NCI-H1694 treated with DMSO at 0.1 percent for 48 hours (cell line): Measurements from ENCODE around the gene THAP12.

Experiments used
- DNase-seq: peaks from one replicate; lab custom pipeline; 2025; lab: John Stamatoyannopoulos, UW

THAP12 gene

DNA sequence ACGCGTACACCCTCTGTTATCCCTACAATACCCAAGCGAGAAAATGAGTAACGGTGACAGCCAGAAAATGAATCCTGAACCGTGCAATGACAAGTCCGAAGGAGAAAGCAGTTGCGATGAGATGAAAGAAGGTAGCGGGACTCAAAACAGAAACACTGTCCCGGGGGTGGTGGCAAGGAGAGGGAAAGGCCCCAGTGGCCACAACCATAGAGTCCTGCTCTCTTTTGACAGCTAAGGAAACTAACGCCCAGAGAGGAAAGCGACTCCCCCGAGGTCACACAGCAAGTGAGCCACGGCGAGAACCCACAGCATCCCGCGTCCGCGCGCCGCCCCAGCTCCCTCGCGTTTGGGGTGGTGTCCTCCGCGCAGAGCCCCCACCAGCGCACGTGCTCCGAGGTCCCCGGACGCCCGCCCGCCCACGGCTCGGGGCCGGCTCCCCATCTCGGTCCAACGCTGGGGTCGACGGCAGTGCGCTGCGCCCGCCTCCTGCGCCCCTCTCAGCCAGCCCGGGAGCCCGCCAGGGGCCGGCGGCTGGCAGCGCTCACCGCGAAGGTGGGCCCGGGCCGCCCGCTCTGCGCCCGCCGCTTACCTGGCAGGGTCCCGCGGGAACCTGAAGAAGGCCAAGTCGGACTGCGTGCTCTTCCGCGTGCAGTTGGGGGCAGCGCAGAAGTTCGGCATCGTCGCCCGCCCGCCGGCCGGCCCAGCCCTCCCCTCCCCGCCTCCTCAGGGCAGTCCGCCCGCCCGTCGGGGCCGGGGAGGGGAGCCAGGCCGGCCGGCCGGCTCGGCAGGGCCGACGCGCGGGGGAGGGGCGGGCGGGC, 564 bp downstream of the THAP12 start:
- no peak for DNase-seq

DNA sequence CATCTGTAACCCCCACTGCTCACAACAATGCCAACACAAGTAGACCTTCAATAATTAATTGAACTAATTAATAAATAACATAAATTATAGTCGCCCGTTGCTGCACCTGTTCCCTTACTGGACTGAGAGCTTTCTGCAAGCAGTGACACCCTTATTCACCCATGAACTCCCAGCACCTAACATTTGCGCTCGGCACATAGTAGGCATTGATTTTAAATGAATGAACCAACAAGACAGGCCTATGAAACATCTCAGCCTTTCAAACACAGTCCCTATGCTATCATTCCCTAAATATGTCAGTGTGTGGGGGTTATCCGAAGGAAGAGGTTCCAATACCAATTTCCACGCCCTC, 1.1 kb downstream of the THAP12 start:
- DNase-seq = no peak

DNA sequence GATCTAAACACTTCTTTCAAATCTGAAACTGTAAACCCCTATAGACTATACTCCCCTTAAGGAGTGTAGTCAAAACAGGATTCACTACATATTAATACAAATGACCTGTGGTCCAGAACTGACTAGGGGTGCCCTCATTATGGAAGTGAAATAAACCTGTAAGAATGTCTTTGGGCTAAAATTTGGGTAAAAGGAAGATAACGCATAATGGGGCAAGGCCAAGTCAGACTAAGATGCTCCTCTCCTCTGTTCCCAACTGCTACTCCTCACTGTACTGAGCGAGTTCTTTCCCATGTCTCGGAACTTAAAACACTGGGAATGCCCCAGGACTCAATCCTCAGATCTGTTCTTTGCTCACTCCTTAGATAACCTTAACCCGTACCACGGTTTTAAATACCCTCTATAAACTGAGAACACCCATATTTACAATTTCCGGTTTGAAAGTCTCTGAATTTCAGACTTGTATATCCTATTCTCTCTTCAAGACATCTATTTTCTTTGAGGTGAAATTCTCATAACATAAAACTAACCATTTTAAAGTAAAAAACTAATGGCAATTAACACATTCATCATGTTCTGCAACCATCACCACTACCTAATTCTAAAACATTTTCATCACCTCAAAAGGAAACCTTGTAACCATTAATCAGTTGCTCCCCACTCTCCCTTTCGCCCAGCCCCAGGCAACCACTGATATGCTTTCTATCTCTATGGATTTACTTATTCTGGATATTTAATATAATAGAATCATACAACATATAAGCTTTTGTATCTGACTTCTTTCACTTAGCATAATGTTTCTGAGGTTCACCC, 4.0 kb downstream of the THAP12 start:
- DNase-seq = no peak

DNA sequence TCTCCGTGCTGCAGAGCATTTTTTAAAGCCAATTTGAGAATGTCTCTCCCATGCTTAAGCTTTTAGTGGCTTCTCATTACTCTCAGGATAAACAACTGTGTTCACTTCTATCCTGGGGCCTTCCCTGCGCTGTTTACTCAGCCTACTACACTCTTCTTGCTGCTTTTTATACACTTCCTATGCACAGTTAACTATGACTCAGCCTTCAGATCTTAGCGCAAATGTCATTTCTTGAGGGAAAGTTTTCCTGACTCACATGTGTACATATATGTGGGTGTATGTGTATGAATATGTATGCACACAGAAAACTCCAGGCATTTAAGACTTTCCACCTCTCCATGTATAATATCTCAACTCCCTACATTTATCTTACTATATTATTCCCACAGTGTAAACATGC, 9.8 kb downstream of the THAP12 start:
- DNase-seq = no peak

DNA sequence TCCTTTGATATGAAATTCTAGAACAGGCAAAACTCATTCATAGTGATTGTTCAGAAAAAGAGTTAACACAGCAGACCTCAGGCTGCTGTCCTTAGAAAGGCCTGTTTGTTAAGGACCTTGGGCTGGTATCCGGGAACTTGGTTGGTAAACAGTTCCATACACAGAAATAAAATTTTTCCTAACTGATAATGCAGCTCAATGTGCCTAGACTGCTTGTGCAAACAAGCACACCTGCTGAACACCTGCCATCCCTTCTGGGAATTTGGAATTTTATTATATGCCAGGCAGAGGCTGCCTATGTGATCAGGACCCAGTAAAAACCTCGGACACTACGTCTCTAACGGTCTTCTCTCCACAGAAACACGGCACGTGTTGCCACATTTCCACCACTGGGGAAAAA, 11.5 kb downstream of the THAP12 start:
- DNase-seq = no peak

DNA sequence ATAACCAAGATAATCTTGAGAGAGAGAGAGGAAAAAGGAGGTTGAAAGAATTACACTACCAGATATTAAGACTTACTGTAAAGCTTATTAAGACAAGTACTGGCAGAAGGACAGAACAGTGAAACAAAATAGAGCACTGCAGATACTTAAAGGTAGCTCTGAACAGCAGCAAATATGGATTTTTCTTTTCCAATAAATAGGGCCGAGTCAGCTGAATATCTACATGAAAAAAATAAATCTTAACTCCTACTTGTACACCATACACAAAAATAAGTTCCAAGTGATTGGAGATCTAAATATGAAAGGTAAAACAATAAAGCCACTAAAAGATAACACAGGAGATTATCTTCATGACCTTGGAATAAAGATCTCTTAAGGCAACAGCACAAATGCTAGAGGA, 12.4 kb downstream of the THAP12 start:
- no peak for DNase-seq

DNA sequence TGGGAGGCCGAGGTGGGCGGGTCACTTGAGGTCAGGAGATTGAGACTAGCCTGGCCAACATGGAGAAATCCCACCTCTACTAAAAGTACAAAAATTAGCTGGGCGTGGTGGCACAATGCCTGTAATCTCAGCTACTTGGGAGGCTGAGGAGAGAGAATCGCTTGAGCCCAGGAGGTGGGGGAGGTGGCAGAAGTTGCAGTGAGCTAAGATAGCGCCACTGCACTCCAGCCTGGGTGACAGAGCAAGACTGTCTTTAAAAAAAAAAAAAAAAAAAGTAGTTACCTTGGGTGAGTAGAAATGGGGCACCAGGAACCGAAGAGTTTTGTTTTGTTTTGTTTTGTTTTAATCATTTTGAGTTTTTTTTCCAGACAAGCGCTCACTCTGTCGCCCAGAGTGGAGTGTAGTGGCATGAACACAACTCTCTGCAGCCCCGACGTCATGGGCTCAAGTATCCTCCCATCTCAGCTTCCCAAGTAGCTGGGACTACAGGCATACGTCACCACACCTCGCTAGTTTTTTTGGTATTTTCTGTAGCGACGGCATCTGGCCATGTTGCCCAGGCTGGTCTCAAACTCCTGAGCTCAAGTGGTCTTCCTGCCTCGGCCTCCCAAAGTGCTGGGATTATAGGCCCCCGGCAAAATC, 15.8 kb downstream of the THAP12 start:
- DNase-seq = no peak

DNA sequence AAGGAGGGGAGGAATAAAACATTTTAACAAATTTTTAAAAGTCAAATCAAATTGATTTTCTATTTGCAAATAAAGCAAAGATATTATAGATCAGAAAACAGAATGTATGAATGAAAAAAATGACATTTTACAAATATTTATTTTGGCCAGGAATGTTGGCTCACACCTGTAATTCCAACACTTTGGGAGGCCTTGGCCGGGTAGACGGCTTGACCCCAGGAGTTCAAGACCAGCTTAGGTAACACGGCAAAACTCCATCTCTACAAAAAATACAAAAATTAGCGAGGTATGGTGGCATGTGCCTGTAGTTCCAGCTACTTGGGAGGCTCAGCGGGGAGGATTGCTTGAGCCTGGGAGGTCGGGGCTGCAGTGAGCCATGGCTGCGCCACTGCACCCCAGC, 18.2 kb downstream of the THAP12 start:
- DNase-seq = no peak

DNA sequence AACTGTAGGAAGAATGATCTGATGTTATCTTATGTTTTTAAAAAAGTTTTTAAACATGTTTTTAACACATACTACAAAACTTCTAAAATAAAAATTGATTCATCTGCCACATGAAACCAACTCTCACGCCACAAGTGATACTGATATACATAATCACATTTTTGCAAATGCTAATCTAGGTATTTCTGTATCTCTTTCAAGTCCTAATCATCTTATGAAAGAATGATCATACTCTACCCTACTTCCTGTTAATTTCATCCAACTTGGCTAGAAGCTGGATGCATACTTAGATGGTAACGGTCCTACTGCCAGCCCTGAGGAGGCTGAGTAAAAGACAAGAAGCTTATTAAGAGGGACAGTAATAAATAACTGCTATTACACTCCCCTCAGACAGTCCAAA, 19.2 kb downstream of the THAP12 start:
- no peak for DNase-seq

DNA sequence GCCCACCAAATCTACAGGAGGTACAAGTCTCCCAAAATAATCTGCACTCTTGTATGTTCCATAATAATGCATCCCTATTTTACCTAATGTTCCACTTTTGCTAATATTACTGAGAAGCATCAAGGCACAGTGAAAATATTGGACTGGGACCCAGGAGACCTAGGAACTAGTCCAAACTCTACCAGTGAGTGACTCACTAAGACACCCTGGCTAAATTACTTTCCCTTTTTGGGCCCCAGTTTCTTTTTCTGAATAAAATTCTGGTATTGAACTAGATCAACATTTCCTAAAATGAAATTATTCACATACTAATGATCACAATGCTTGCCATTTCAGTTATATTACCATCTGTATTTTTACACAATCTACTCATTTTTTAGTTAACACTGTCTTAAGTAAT, 19.6 kb downstream of the THAP12 start:
- DNase-seq = no peak

DNA sequence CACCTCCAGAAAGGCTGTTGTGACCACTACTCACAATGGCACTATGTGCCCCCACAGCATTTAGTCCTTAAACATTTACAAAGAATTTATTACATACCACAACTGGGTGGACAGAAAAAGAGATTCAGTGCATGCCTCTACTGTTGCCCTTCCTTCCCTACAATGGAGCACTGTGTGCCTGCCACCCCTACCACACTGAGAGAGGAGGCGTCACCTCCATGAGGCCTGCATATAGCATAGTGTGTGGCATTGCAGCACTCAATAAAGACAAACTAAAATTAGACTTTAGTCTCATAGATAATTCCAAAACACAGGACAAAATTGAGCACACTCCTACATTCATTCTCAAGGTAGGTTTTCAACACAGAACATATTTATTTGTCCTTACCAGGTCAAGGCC, 25.8 kb downstream of the THAP12 start:
- no peak for DNase-seq

DNA sequence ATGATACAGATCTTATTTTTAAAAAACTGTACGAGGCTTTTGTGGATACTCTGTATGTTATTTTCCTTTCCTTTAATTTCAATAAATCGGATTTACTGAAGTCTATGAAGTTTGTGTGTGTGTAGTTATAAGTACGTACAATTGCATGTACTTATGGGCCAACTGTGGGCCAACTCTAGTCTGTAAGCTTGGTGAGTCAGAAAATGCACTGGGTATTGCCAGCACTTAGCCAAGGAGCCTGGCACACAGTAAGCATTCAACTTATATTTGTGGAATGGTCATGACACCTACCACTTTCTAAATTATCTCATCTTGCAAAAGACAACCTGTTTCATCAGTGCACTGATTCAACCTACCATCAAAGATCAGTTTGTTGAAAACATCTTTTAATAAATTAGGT, 32.6 kb downstream of the THAP12 start:
- no peak for DNase-seq

DNA sequence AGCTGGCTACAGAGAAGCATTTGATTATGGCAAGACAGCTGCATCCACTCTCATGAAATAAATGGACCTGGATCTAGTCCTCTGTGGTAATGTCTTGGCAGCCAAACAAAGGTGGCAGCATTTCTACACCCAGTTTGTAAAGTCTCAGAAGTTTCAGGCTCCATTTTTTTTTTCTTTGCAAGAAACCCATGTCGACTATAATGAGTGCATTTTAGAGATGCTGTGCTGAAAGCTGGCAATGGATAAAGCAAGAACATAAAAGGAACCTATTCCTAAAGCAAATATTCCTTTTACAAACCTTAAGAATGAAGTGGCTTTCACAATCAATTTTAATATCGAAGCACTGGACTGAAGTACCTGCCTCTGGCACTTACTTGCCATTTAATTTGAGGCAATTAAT, 33.5 kb downstream of the THAP12 start:
- DNase-seq = no peak

DNA sequence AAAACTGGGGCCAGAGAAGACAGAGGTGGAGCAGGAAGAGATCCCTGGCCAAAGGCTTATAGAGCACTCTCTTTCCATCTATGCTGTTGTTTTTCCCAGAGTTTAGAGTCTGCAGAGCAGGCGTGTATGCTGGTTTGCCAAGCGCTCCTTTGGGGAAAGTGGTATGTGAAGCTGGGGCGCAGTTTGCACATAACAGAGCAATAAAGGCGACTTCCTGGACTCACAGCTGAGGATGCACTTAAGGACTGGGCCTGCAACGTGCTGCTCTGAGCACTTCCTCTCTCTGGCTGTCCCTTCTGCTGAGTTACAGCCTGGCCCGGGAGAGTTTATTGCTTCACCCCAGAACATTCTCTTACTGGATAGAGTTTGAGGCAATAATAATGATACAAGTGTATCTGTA, 41.7 kb downstream of the THAP12 start:
- DNase-seq = no peak

DNA sequence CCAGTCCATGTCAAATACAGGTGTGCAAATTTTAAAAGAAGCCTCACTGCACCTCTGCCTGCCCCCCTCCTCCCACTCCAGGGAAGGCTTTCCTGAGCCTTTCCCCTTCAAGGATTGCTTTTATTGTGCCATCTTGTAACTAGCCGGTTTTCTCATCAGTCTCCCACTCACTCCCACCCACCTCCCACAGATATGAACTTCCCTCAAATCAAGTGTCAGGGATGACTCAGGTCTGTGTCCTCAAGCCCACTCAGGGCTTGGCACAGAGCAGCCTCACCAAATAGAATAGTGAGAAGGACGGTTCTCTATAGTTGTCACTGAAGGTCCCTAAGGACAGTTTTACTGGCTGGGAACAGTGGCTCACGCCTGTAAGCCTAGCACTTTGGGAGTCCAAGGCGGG, 43.0 kb downstream of the THAP12 start:
- DNase-seq = no peak

DNA sequence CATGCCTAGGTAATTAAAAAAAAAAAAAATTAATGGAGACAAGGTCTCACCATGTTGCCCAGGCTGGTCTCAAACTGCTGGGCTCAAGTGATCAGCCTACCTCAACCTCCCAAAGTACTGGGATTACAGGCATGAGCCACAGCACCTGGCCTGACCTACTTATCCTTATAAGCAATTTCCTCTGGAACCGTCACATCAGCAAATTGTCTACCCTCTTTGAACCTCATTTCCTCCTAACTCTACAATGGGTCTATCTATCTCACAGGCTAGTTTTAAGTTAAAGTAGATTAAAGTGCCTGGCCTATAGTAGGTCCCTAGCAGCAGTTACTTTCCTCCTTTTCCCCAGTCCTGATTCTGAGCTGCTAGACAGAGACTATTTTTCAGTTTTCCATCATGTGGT, 43.5 kb downstream of the THAP12 start:
- DNase-seq = no peak

DNA sequence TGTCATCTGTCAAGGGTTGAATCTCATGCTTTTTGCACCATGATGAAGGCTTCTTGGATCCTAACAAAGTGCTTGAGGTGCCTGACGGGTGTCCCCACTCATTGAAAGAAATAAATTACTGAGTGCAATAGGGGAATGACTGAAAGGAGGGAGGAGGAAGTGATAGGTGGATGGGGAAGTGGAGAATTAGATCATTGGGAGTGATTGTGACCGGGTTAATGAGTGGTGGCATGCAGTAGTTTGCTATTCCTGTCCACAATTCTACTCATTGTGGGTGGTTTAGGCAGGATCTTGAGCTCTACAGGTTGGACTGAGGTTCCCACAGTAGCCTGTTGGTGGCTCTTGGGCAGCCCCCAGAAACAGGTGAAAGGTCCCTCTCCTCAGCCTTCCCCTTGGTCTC, 44.3 kb downstream of the THAP12 start:
- DNase-seq = no peak

DNA sequence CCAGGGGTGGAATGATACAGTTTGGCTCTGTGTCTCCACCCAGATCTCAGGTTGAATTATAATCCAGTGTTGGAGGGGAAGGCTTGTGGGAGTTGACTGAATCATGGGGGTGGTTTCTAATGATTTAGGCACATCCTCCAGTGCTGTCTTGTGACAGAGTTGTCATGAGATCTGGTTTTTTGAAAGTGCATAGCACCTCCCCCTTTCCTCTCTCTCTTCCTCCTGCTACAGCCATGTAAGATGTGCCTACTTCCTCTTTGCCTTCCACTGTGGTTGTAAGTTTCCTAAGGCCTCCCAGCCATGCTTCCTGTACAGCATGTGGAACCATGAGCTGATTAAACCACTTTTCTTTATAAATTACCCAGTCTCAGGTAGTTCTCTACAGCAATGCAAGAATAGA, 45.1 kb downstream of the THAP12 start:
- no peak for DNase-seq

DNA sequence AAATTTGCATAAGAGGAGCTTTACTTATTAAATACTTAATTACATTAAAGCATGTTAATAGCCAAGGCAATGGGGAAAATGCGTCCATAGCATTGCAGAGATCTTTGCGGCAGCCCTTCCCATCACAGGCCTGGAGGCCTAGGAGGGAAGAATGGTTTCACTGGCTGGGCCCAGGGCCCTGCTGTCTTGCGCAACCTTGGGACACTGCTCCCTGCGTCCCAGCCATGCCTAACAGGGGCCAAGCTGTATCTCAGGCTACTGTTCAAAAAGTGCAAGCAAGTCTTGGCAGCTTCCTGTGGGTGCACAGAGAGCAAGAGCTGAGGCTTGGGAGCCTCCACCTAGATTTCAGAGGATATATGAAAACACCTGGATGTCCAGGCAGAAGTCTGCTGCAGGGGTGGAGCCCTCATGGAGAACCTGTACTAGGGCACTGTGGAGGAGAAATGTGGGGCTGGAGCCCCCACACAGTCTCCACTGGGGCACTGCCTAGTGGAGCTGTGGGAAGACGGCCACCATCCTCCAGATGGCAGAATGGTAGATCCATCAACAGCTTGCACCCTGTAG, 46.0 kb downstream of the THAP12 start:
- no peak for DNase-seq

DNA sequence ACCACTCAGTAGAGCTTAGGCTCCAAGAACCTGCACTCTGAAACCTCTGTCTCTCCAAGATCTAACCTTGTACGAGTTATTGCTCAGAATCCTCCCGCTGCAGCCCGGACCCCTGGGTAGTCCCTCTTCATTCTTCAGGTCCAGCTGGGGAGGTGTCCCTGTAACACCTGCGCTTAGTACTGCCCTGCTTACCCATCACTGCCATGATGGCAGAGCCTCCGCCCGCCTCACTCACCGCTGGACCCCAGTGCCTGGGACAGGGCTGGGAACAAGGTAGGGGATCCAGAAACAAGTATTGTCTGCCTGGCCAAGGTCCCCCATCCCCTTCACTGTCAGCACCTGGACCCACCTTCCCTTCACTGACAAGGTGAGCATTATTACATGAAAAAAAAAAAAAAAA, 50.3 kb downstream of the THAP12 start:
- no peak for DNase-seq

DNA sequence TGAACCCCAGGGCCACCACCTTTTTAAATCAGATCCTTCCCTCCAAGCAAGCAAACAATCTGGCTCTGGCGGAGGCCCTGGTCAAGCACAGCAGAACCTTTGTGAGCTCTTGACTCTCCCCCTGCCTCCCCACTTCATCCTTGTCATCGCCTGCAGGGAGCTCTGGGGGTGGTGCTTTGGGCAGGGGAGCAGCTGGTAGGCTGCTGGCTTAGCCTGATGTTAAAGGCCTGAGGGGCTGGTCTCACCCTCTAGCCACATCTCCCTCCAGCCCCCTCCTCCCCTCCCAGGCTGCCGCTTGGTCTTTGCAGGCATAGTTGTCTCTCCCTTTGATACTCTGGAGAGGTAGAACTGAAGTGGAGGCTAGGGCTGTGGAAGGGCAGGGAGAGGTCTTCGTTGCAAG, 50.9 kb downstream of the THAP12 start:
- DNase-seq = no peak

DNA sequence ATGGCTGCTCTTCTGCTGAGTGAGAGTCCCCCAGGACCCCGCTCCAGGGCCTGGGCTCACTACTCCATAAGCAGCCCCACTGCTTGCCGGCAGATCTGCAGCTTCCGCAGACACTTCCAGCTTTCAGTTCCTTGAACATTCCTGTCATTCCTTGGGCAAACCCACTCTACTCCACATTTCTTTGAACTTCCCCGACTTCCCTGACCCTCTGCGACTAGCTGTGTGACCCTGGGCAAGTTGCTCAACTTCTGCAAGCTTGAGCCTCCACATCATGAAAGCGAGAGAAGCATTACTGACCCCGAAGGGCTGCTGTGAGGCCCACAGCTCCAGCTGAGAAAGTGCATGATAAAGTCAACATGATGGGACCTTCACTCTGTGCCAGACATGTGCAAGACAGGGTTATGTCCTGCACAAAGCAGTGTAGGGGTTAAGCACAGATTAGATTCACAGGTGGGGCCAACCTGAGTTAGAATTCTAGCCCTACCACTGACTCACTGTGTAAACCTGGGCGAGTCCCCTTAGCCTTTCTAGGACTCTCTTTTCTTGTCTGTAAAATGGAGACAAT, 51.8 kb downstream of the THAP12 start:
- DNase-seq = no peak
